H1 (cell line): Measurements from ENCODE around the gene MARS2.

Experiments
- BACH1 ChIP-seq: IDR thresholded peaks from 2 replicates; pipeline ENCODE4 v1.6.1; 2012; ENCODE audit warnings: low read length, improper control_type of control experiment
- CHD2 ChIP-seq: IDR thresholded peaks from 2 replicates; pipeline ENCODE4 v1.6.1; 2012; ENCODE audit warnings: low read length, improper control_type of control experiment
- CTCF ChIP-seq, 3 experiments: IDR thresholded peaks; 1 replicate in 2 of 3; 2 replicates in 1 of 3; pipeline versions ENCODE4 v1.5.1 to v1.6.1; 2011; ENCODE audit warnings: low read length in 3 of 3, mild to moderate bottlenecking in 3 of 3, inconsistent platforms in 2 of 3, low read depth in 1 of 3, moderate library complexity in 1 of 3; ENCODE audit not compliant: insufficient read depth in 1 of 3; ENCODE audit errors: control extremely low read depth in 1 of 3
- EGR1 ChIP-seq: IDR thresholded peaks from 2 replicates; pipeline ENCODE4 v1.6.1; 2011; ENCODE audit warnings: low read depth, low read length, borderline replicate concordance
- EP300 ChIP-seq, 2 experiments: IDR thresholded peaks; 1 replicate in 1 of 2; 2 replicates in 1 of 2; pipeline ENCODE4 v1.6.1; 2011 to 2012; ENCODE audit warnings: low read depth in 2 of 2, low read length in 2 of 2, mild to moderate bottlenecking in 2 of 2, borderline replicate concordance in 1 of 2, inconsistent platforms in 1 of 2, moderate library complexity in 1 of 2
- MAFK ChIP-seq: IDR thresholded peaks from 2 replicates; pipeline ENCODE4 v1.6.1; 2012; ENCODE audit warnings: low read depth, mild to moderate bottlenecking, improper control_type of control experiment, low read length
- POLR2A ChIP-seq, 2 experiments: IDR thresholded peaks; 1 replicate in 1 of 2; 2 replicates in 1 of 2; pipeline ENCODE4 v1.6.1; 2011; ENCODE audit warnings: low read depth in 2 of 2, low read length in 2 of 2, mild to moderate bottlenecking in 2 of 2; ENCODE audit errors: control extremely low read depth in 1 of 2
- POLR2AphosphoS5 ChIP-seq: IDR thresholded peaks from 2 replicates; pipeline ENCODE4 v1.6.1; 2011; ENCODE audit warnings: low read depth, low read length
- RAD21 ChIP-seq, 2 experiments: IDR thresholded peaks in 1 of 2; conservative IDR thresholded peaks in 1 of 2; 2 replicates each; pipeline ENCODE4 v1.6.1; 2011; ENCODE audit warnings: low read depth in 2 of 2, low read length in 2 of 2, improper control_type of control experiment in 1 of 2, inconsistent platforms in 1 of 2, mild to moderate bottlenecking in 1 of 2, moderate library complexity in 1 of 2
- RNF2 ChIP-seq: fragments of 200-900, 300-1000 bp; sonication (generic); IDR thresholded peaks from 2 replicates; pipeline ENCODE4 v1.7.1; 2016; ENCODE audit warnings: borderline replicate concordance, low read depth, mild to moderate bottlenecking, antibody characterized with exemption, low read length; ENCODE audit not compliant: poor library complexity, severe bottlenecking; ENCODE audit errors: missing control alignments

GRCh38 chr2:197677483-197677882 lies 27.7 kb upstream of the MARS2 start:
- TF ChIP-seq CTCF (IDR thresholded peaks at IDR 0.05; ENCODE audit: control extremely low read depth in 1 of 3, insufficient read depth in 1 of 3, low read depth in 1 of 3, low read length in 3 of 3) (no peak), POLR2A (IDR thresholded peaks at IDR 0.05; ENCODE audit: control extremely low read depth in 1 of 2, low read depth in 2 of 2, low read length in 2 of 2) (no peak), RNF2 (no peak), EGR1 (no peak), EP300 (IDR thresholded peaks at IDR 0.05; ENCODE audit: borderline replicate concordance in 1 of 2, low read depth in 2 of 2, low read length in 2 of 2) (no peak), MAFK (no peak), POLR2AphosphoS5 (no peak), RAD21 (IDR thresholded peaks at IDR 0.05 in 1 of 2, conservative IDR thresholded peaks at IDR 0.05 in 1 of 2; ENCODE audit: low read depth in 2 of 2, low read length in 2 of 2) (no peak), BACH1 (no peak), CHD2 (no peak)
